Measurements from ENCODE around the gene ZRANB2.

GRCh38 chr1:71128060-71128459 lies 47.2 kb upstream of the ZRANB2 start:
- TF ChIP-seq, protein P1, sequence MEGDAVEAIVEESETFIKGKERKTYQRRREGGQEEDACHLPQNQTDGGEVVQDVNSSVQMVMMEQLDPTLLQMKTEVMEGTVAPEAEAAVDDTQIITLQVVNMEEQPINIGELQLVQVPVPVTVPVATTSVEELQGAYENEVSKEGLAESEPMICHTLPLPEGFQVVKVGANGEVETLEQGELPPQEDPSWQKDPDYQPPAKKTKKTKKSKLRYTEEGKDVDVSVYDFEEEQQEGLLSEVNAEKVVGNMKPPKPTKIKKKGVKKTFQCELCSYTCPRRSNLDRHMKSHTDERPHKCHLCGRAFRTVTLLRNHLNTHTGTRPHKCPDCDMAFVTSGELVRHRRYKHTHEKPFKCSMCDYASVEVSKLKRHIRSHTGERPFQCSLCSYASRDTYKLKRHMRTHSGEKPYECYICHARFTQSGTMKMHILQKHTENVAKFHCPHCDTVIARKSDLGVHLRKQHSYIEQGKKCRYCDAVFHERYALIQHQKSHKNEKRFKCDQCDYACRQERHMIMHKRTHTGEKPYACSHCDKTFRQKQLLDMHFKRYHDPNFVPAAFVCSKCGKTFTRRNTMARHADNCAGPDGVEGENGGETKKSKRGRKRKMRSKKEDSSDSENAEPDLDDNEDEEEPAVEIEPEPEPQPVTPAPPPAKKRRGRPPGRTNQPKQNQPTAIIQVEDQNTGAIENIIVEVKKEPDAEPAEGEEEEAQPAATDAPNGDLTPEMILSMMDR (IDR thresholded peaks at IDR 0.05; ENCODE audit: low read depth, low read length) = no peak
- no peak for TF ChIP-seq MAX (IDR thresholded peaks at IDR 0.05; ENCODE audit: low read depth, low read length)
- no peak for TF ChIP-seq POLR2A (IDR thresholded peaks at IDR 0.05; ENCODE audit: extremely low read depth, insufficient read length)
- TF ChIP-seq MYC (IDR thresholded peaks at IDR 0.05; ENCODE audit: low read depth, low read length) = no peak

Measured in NB4 (cell line).